Suppressor macrophage treated with lipopolysaccharide for 1 hour (primary cell): Measurements from ENCODE around the gene TTC33.
"Not testable (repeated sequence)": the region's sequence is repeated elsewhere in the genome, so short reads cannot be mapped to it uniquely, and the experiment has no call there.

Source experiments
- DNase-seq, 3 donors: peaks; one replicate each; pipeline ENCODE4 v3.0.0-alpha.2; 2020 to 2022

TTC33 gene

DNA sequence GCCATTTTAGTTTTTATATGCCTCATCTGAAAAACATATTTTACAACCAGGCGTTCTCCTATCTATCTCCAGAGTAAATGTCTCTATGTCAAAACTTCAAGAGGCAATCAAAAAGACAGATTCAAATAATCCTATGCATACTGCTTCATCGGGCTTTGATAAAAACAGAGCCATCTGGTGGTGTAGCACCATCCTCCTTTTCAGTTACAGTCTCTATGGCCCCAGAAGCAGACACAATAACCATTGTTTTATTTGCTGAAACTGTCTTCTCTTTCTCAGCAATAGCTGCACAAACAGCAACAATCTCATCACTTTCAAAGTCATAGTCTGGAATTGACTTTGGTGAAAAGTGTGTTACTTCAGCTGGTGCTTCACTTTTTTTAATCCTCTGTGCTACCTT, 39.8 kb downstream of the TTC33 start:
- DNase-seq, result no peak

DNA sequence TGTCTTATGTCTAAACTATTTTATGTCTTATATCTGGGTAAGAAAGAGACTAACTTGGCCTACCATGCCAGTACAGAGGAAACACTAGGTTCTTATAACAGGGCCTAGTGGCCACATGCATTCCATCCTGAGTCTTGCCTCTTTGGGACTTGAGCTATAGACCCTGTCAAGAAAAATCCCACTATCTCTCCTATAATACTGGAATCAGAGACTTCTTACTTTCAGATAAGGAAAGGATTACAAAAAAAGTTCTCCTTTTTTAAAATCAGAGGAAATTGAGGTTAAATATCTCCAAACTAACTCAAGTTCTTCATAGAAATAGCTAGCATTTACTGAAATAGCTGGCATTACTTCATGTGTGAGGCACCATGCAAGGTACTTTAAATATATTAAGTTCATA, 41.8 kb downstream of the TTC33 start:
- DNase-seq, result no peak

DNA sequence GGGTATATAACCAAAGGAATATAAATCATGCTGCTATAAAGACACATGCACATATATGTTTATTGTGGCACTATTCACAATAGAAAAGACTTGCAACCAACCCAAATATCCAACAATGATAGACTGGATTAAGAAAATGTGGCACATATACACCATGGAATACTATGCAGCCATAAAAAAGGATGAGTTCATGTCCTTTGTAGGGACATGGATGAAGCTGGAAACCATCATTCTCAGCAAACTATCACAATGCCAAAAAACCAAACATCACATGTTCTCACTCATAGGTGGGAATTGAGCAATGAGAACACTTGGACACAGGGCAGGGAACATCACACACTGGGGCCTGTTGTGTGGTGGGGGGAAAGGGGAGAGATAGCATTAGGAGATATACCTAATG, 45.2 kb downstream of the TTC33 start:
- DNase-seq, result not testable (repeated sequence)

DNA sequence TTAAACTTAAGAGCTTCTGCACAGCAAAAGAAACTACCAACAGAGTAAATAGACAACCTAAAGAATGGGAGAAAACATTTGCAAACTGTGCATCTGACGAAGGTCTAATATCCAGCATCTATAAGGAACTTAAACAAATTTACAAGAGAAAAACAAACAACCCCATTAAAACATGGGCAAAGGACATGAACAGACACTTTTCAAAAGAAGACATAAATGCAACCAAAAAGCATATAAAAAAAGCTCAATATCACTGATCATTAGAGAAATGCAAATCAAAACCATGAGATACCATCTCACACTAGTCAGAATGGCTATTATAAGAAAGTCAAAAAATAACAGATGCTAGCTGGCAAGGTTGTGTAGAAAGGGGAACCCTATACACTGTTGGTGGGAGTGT, 50.3 kb downstream of the TTC33 start:
- not testable (repeated sequence) for DNase-seq

DNA sequence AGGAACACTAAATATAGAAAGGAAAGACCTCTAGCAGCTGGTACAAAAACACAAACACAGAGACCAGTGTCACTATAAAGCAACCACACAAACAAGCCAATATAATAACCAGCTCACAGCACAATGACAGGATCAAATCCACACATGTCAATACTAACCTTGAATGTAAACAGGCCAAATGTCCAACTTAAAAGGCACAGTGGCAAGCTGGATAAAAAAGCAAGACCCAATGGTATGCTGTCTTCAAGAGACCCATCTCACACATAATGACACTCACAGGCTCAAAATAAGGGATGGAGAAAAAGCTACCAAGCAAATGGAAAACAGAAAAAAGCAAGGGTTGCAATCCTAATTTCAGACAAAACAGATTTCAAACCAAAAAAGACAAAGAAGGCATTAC, 53.7 kb downstream of the TTC33 start:
- not testable (repeated sequence) for DNase-seq

DNA sequence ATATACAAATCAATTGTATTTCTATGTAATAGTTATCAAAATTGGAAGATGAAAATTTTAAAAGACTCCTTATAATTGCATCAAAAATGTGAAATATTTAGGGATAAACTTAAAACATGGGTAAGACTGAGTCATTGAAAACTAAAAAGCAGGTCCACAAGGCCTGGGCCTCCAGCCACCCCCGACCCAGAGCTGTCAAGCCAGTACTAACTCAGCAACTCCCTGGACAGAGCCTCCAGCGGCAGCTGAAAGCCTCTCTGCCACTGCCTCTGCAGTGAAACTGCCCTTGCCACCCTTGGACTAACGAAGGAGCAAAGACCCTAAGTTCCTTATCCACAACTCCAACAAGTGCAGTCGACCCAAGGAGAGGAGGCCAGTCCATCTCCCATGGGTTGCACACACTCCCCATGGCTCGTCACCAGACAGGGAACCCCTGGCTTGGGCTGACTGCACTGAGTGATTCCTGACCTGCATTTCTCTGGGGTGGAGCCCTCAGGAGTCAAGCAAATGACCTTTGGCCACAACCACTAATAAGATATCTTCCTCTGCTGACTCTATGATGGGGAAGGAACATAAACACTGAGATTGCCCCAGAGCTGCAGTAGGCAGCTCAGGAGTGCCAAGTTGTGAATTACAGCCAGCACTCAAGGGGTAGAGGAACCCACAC, 55.5 kb downstream of the TTC33 start:
- no peak for DNase-seq

DNA sequence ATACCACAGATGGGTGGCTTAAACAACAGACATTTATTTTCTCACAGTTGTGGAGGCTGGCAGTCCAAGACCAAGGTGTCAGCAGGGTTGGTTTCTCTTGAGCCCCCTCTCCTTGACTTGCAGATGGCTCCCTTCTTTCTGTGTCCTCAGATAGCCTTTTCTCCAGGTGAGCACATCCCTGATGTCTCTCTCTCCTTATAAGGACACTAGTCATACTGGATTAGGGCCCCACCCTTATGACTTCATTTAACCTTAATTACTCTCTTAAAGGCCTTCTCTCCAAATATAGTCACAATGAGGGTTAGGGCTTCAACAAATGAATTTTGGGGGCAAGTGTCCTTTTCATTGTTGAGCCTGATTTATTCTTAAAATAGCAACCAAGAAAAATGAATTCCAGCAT, 61.3 kb downstream of the TTC33 start:
- peak in 1 of 3 donors; percentile 27 for DNase-seq

DNA sequence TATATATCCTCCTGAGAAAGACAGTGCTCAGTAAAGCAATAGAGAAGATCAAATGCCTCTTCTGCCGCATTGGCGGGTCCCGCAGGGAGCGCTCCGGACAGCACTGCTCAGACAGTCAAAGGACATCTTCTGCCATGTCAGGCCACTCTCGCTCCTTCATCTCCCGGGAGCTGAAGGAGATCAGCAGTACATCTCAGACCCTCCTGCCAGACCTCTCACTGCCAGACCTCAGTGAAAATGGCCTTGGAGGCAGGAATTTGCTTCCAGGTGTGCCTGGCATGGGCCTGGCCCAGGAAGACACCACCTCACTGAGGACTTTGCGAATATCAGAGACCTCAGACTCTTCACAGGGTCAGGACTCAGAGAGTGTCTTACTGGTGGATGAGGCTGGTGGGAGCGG, 63.9 kb downstream of the TTC33 start:
- no peak for DNase-seq

DNA sequence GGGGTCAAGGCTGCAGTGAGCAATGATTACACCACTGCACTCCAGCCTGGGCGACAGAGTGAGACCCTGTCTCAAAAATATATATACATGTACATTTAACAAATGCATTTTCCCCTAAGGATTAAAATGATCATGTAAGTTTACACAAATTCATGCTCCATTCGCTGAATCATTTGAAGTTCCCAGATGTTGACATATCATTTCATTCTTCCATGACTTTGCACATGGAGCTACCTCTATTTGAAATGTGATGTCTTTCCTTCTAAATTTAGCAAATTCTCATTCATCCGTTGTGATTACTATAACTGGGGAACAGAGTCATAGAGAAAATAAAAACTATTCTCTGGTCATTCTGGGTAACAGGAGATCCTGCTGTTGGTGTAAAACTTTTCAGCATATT, 65.5 kb downstream of the TTC33 start:
- DNase-seq, result peak; percentile 25 to 77 (median 68)

DNA sequence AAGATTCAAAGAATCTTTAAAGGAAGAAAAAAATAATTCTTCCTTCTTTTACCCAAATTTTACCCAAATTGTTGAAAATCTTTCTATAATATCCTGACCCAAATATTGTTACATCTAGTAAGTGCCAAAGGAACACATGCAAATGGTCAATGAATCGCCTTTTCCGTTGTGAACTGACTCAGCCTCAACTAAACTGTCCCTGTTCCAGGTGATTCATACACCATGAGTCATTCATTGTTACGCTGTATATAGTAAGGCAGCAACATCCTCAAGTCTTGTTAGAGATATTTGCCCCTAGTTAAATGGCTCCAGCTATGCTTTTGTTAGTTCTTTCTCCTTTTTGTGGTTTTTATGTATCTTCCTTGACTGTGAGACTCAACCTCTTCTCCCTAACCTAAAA, 66.3 kb downstream of the TTC33 start:
- DNase-seq, result peak; percentile 84 to 95 (median 95)

DNA sequence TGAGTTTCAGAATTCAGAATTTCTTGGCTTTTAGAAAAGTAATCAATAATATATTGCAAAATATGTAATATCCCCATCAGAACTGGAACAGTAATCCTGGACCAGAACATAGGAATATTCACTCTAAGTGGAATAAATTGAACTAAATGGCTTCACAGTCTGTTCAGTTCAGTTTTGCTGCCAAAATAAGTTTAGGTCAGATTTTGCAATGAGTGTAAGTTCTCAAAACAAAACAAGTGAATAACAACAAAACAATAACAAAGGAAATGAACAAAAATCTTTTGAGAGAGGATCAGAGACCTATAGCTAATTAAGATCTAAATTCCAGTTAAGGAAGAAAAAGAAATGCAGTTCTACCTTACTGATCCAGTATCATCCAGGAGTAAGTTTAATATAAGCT, 66.8 kb downstream of the TTC33 start:
- DNase-seq, result peak in 1 of 3 donors; percentile 17

DNA sequence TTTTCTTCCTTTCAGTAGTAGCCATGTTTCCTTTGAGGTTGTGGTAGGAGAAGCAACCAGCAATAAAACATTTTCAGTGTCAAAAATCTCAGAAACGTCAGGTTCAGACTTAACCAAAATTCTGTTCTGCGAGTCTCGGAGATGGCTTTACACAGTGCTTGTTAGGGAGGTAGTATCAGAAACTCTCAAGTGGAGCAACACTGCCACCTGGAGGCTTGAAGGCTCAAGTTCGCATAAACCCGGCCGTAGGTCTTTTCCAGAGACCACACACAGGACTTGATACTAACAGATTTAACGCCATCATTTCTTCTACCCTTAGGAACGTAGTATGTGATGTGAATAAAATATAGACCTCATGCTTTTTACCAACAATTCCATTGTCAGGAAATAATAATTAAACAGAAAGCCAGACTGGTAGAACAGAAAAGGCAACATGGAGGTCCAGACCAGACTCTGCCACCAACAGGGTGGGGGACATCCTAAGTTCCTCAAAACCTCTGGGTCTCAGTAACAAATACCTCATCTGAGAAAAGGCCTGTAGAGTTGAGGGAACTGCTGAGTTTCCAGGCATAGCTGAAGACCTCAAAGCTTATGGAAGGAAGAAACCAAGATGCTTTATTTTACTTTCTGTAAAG, 67.5 kb downstream of the TTC33 start:
- DNase-seq, result peak; percentile 89 to 91 (median 90)

DNA sequence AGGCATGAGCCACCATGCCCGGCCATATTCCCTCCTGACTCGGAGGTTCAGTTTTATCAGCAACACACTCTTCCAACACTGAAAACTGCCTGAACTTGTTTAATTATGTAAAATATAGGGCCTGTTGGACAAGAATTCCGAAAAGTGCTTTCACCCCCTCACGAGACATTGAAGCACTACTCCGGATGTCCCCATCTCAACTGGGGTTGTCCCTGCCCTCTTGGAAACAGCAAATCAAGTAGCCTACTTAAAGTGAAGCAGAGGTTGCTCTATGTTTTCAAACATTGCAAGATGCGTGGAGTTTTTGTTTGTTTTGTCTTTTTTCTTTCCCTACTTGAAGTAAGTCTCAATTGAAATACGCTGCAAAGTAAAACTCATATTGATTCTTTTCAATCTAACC, 68.4 kb downstream of the TTC33 start:
- DNase-seq, result peak in 2 of 3 donors; percentile 24 to 37

DNA sequence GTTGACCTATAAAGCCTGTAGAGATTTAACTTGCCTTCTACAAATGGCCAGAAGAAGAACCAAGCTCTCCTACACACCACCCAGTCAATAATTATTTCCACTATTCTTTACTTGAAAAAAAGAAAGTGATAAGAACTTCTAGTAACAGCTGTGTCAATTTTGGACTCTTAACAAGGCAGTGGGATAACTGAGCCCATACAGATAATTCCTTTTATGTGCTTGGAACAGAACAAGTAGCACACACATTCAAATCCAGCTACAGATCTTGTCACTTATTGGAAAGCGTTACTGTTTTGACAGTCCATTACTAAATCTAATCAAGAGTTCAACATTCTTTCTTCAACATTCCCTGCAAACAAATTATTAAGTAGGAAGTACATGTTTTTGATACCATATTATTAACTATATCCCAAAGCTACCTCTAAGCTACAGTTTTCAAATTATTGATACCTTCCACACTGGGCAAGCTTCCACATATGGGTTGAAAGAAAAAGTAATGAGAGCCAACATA, 69.7 kb downstream of the TTC33 start:
- DNase-seq, result peak in 1 of 3 donors; percentile 17

DNA sequence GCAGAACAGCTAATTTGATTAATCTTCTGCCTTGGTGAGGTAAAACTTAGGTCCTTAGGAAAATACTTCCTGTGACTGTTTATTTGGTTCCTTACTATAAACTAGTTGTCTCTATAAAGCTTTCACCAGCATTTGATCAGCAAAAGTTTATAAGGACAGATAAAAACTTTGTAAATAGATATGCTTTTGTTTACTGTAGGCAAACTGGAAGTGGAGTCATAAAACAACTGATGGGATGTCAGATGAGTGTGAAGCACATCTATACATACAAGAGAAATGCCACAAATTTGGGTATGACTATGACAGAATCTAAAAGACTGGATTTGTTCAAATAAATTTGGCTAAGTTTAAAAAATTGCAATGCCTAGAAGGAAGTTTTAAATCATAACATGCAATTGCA, 70.6 kb downstream of the TTC33 start:
- peak in 1 of 3 donors; percentile 22 for DNase-seq

DNA sequence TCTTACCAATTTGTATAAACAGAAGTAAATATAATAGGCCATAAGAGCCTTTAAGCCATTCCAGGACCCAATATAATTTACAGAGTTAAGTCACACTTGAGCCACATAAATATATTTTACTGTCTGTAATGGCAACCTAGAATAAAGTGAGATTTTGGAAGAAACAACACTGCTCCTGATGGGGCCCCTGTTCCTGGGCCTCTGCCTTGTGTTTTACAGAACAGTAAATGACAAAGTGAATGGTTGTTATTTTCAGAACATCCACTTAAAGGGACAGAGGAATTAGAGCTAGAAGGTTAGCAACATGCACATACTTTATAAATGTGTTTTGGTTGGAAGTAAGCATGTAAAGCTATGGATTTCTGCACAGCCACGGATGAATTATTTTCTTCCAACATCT, 72.5 kb downstream of the TTC33 start:
- no peak for DNase-seq

DNA sequence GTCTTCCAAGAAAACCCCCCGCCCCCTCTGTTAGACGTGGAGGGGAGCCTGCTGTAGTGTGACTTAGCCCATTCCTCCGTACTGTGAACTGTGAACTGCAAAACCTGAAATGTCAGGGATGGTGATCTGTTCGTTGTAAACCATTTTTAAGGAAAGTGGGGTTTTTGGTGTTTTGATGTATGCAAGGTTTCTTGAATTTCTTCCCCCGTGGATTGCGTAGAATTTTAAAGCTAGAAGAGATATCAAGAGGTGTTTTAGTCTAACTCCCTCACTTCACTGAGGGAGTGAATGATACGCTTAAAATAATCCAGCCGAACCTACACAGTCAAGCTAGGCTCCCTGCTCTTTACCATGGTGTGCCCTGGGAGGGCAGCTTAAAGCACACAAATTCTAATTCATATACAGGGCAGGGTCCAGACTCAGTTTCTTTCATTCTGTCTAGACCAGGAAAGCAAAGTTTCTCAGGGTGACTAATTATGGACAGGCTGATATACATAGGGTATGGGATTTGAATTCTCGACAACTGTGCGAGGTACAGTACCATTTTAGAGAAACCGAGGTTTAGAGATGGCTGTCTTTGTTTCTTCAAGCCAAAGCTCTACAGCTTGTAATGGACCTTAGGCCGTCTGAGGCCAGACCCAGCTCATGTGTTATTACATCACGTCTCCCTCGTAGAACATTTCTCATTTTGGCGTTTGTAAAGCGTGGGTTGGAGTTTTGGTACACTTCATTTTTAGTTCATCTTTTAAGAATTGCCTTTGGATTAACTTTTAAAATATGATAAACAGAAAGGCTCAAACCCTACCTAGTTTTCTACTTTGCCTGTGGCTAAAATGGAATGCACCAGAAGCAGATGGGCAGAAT, 73.4 kb downstream of the TTC33 start:
- DNase-seq, result peak; percentile 70 to 79 (median 78)

DNA sequence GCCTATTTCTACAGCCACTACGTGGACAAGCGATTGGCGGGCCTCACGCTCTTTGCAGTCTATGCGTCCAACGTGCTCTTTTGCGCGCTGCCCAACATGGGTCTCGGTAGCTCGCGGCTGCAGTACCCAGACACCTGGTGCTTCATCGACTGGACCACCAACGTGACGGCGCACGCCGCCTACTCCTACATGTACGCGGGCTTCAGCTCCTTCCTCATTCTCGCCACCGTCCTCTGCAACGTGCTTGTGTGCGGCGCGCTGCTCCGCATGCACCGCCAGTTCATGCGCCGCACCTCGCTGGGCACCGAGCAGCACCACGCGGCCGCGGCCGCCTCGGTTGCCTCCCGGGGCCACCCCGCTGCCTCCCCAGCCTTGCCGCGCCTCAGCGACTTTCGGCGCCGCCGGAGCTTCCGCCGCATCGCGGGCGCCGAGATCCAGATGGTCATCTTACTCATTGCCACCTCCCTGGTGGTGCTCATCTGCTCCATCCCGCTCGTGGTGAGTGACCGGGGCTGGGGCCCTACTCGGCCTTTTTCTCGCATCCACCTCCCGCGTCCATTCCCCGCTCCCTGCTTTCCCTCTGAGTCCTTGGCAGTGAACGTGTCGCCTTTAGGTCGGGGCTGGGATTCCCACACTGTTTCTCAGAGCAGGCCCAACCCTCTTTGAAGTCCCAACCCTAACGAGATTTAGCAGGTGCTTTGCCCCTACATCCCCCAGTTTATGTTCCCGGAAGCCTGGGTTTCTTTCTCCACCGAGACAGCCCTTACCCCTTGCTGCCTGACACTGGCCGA, 74.2 kb downstream of the TTC33 start:
- DNase-seq, result peak; percentile 59 to 67 (median 60)

DNA sequence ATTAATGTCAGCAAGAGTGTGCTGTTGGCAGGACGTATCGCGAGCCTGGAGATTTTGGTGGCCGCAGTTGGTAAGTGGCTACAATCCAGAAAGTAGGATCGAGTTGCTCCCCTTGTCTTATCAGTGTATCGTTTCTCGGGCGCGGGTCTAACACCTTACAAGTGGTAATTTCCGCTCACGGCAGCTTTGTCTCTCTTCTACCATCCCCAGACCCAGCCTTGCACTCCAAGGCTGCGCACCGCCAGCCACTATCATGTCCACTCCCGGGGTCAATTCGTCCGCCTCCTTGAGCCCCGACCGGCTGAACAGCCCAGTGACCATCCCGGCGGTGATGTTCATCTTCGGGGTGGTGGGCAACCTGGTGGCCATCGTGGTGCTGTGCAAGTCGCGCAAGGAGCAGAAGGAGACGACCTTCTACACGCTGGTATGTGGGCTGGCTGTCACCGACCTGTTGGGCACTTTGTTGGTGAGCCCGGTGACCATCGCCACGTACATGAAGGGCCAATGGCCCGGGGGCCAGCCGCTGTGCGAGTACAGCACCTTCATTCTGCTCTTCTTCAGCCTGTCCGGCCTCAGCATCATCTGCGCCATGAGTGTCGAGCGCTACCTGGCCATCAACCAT, 74.9 kb downstream of the TTC33 start:
- peak; percentile 40 to 58 (median 47) for DNase-seq

DNA sequence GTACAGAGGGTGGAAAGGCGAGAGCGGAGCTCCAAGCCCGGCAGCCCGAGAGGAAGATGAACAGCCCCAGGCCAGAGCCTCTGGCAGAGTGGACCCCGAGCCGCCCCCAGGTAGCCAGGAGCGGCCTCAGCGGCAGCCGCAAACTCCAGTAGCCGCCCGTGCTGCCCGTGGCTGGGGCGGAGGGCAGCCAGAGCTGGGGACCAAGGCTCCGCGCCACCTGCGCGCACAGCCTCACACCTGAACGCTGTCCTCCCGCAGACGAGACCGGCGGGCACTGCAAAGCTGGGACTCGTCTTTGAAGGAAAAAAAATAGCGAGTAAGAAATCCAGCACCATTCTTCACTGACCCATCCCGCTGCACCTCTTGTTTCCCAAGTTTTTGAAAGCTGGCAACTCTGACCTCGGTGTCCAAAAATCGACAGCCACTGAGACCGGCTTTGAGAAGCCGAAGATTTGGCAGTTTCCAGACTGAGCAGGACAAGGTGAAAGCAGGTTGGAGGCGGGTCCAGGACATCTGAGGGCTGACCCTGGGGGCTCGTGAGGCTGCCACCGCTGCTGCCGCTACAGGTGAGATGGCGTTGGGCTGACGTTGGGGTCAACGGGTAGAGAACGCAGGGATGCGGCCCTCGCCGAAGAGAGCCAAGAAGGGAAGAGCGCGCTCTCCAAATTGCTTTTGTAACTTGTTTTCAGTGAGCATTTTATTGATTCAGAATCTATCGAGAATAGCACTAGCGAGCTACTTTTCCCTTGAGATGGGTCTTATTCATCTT, 75.7 kb downstream of the TTC33 start, which contains the start of gene PTGER4:
Gene PTGER4 (plus strand): TSS at position 3 of the 769 bp plus-strand sequence. CDS start 1,079 bp downstream, outside the sequence.
- DNase-seq, result peak; percentile 25 to 31 (median 29)
